ENCODE results near the gene GATA3.

Gene GATA3

GRCh38 chr10:8092428-8092827, 37.9 kb downstream of the GATA3 start:
- in situ Hi-C loops (cut with MboI; ENCODE audit: low sequenced_read_pairs), result no loop called here

GRCh38 chr10:8095959-8096358, 41.5 kb downstream of the GATA3 start:
- in situ Hi-C loops (cut with MboI; ENCODE audit: low sequenced_read_pairs), result no loop called here

- in situ Hi-C loops (cut with MboI; ENCODE audit: low sequenced_read_pairs), result no loop called here
These were observed 42.4 kb downstream of the GATA3 start for GRCh38 chr10:8096931-8097330.

GRCh38 chr10:8100366-8100765, 45.9 kb downstream of the GATA3 start:
- in situ Hi-C loops (cut with MboI; ENCODE audit: low sequenced_read_pairs), result no loop called here

GRCh38 chr10:8102708-8103401, 48.4 kb downstream of the GATA3 start:
- in situ Hi-C loops (cut with MboI; ENCODE audit: low sequenced_read_pairs), result no loop called here

- in situ Hi-C loops (cut with MboI; ENCODE audit: low sequenced_read_pairs), result no loop called here
These were observed 49.1 kb downstream of the GATA3 start for GRCh38 chr10:8103543-8103942.

- in situ Hi-C loops (cut with MboI; ENCODE audit: low sequenced_read_pairs), result no loop called here
These were observed 49.5 kb downstream of the GATA3 start for GRCh38 chr10:8104005-8104404.

GRCh38 chr10:8104721-8105120, 50.2 kb downstream of the GATA3 start:
- in situ Hi-C loops (cut with MboI; ENCODE audit: low sequenced_read_pairs), result no loop called here

GRCh38 chr10:8105932-8106331, 51.4 kb downstream of the GATA3 start:
- in situ Hi-C loops (cut with MboI; ENCODE audit: low sequenced_read_pairs), result no loop called here

- in situ Hi-C loops (cut with MboI; ENCODE audit: low sequenced_read_pairs), result no loop called here
These were observed 57.9 kb downstream of the GATA3 start for GRCh38 chr10:8112230-8112905.

GRCh38 chr10:8112942-8113442, 58.5 kb downstream of the GATA3 start:
- in situ Hi-C loops (cut with MboI; ENCODE audit: low sequenced_read_pairs), result no loop called here

GRCh38 chr10:8113616-8114015, 59.1 kb downstream of the GATA3 start:
- in situ Hi-C loops (cut with MboI; ENCODE audit: low sequenced_read_pairs), result no loop called here

- in situ Hi-C loops (cut with MboI; ENCODE audit: low sequenced_read_pairs), result no loop called here
These were observed 60.5 kb downstream of the GATA3 start for GRCh38 chr10:8114741-8115617.

- in situ Hi-C loops (cut with MboI; ENCODE audit: low sequenced_read_pairs), result no loop called here
These were observed 61.1 kb downstream of the GATA3 start for GRCh38 chr10:8115618-8115980.

GRCh38 chr10:8116474-8116873, 62.0 kb downstream of the GATA3 start:
- in situ Hi-C loops (cut with MboI; ENCODE audit: low sequenced_read_pairs), result no loop called here

- in situ Hi-C loops (cut with MboI; ENCODE audit: low sequenced_read_pairs), result no loop called here
These were observed 62.5 kb downstream of the GATA3 start for GRCh38 chr10:8116926-8117493.

GRCh38 chr10:8121201-8121890, 66.9 kb downstream of the GATA3 start:
- in situ Hi-C loops (cut with MboI; ENCODE audit: low sequenced_read_pairs), result no loop called here

GRCh38 chr10:8122611-8123369, 68.3 kb downstream of the GATA3 start:
- in situ Hi-C loops (cut with MboI; ENCODE audit: low sequenced_read_pairs), result no loop called here

- in situ Hi-C loops (cut with MboI; ENCODE audit: low sequenced_read_pairs), result no loop called here
These were observed 69.9 kb downstream of the GATA3 start for GRCh38 chr10:8124436-8124835.

Measured in HL-60/S4 treated with phorbol 12-myristate 13-acetate at 8.2 ng/mL for 4 days and 3 days (cell line).